ENCODE data around the gene EXOC4. TPM values are rescaled to one million over a fixed set of nuclear protein-coding genes. Genes with fewer than 3 reads are reported as not detected.

EXOC4 gene
- total and polyA plus RNA-seq, 2 donors (not counting 3 experiments of a cell fraction or from before 2014, with no cell fraction given), result 20.3 to 73.1 TPM

- Histone ChIP-seq H3K9ac (replicated peaks; ENCODE audit: extremely low read depth, insufficient read depth, low read length) (no peak overlapping the region), H3K27me3 (ENCODE audit: control insufficient read depth in 2 of 2, insufficient read depth in 2 of 2, low read length in 2 of 2) (no peaks in the 10 kb centered on the region), H4K20me1 (replicated peaks; ENCODE audit: control insufficient read depth, extremely low read depth, insufficient read depth, low read length) (no peaks in the 10 kb centered on the region), H3K36me3 (ENCODE audit: control insufficient read depth in 2 of 2, extremely low read depth in 1 of 2, insufficient read depth in 2 of 2, low read length in 2 of 2) (no peaks in the 10 kb centered on the region), H3K79me2 (ENCODE audit: control insufficient read depth, insufficient read depth, low read length) (no peaks in the 10 kb centered on the region), H3K4me3 (replicated peaks in 1 of 3; ENCODE audit: insufficient read depth in 1 of 3, low read depth in 1 of 3, low read length in 3 of 3) (no peak overlapping the region), H2AFZ (ENCODE audit: low read depth, low read length) (no peak overlapping the region), H3K9me1 (replicated peaks; ENCODE audit: control insufficient read depth, extremely low read depth, insufficient read depth, low read length) (no peaks in the 10 kb centered on the region), H3K4me1 (ENCODE audit: control insufficient read depth, extremely low read depth, insufficient read depth, low read length) (no peaks in the 10 kb centered on the region), H3K27ac (ENCODE audit: insufficient read depth, low read depth, low read length) (no peak overlapping the region), H3K9me3 (replicated peaks; ENCODE audit: control insufficient read depth, insufficient read depth, low read length) (no peaks in the 10 kb centered on the region), H3K4me2 (ENCODE audit: insufficient read depth, low read length) (no peak overlapping the region)
- intact Hi-C loops (cut with micrococcal nuclease), result no loop called here
- no peak for TF ChIP-seq CTCF (IDR thresholded peaks at IDR 0.05; ENCODE audit: extremely low read depth in 1 of 2, insufficient read depth in 1 of 2, low read depth in 1 of 2, low read length in 2 of 2)
- DNase-seq (ENCODE audit: low read depth, low spot score) (no peak), FAIRE-seq (no peak)
- CTCF ChIA-PET, result no interaction called here
- POLR2A ChIA-PET, result no interaction called here
- BruUV-seq (replicated peaks), result no TSS peak
- dilution Hi-C loops (cut with MboI; ENCODE audit: extremely low pct_ligation_motif_present, low sequenced_read_pairs), result no loop called here
Observed at GRCh38 chr7:133611955-133612354, 359.1 kb downstream of the EXOC4 start.

- Histone ChIP-seq H3K9me1 (replicated peaks; ENCODE audit: control insufficient read depth, extremely low read depth, insufficient read depth, low read length) (no peaks in the 10 kb centered on the region), H3K27me3 (ENCODE audit: control insufficient read depth in 2 of 2, insufficient read depth in 2 of 2, low read length in 2 of 2) (no peaks in the 10 kb centered on the region), H3K4me3 (replicated peaks in 1 of 3; ENCODE audit: insufficient read depth in 1 of 3, low read depth in 1 of 3, low read length in 3 of 3) (no peak overlapping the region), H3K79me2 (ENCODE audit: control insufficient read depth, insufficient read depth, low read length) (no peaks in the 10 kb centered on the region), H3K9ac (replicated peaks; ENCODE audit: extremely low read depth, insufficient read depth, low read length) (no peak overlapping the region), H3K4me2 (ENCODE audit: insufficient read depth, low read length) (no peak overlapping the region), H3K4me1 (ENCODE audit: control insufficient read depth, extremely low read depth, insufficient read depth, low read length) (no peaks in the 10 kb centered on the region), H3K36me3 (ENCODE audit: control insufficient read depth in 2 of 2, extremely low read depth in 1 of 2, insufficient read depth in 2 of 2, low read length in 2 of 2) (no peaks in the 10 kb centered on the region), H3K9me3 (replicated peaks; ENCODE audit: control insufficient read depth, insufficient read depth, low read length) (no peaks in the 10 kb centered on the region), H4K20me1 (replicated peaks; ENCODE audit: control insufficient read depth, extremely low read depth, insufficient read depth, low read length) (no peaks in the 10 kb centered on the region), H2AFZ (ENCODE audit: low read depth, low read length) (no peak overlapping the region), H3K27ac (ENCODE audit: insufficient read depth, low read depth, low read length) (no peak overlapping the region)
- POLR2A ChIA-PET, result no interaction called here
- TF ChIP-seq MAX (IDR thresholded peaks at IDR 0.05; ENCODE audit: insufficient read depth, insufficient read length), result no peak
- TF ChIP-seq POLR2AphosphoS5 (IDR thresholded peaks at IDR 0.05; ENCODE audit: insufficient read depth, low read depth, low read length), result no peak
- FAIRE-seq (no peak), DNase-seq (ENCODE audit: low read depth, low spot score) (no peak)
- CTCF ChIA-PET, result no interaction called here
- intact Hi-C loops (cut with micrococcal nuclease), result no loop called here
- dilution Hi-C loops (cut with MboI; ENCODE audit: extremely low pct_ligation_motif_present, low sequenced_read_pairs), result no loop called here
- BruUV-seq (replicated peaks), result no TSS peak
Observed at GRCh38 chr7:133613250-133613790, 360.4 kb downstream of the EXOC4 start.
